Measurements from ENCODE around the gene DIP2B.

GRCh38 chr12:50747817-50748216 lies 243.0 kb downstream of the DIP2B start:
- TF ChIP-seq CTCF (conservative IDR thresholded peaks at IDR 0.05 in 1 of 2, IDR thresholded peaks at IDR 0.05 in 1 of 2; ENCODE audit: low read depth in 1 of 2, low read length in 2 of 2) (no peak), EZH2 (IDR thresholded peaks at IDR 0.05; ENCODE audit: low read length, missing control alignments) (no peak)
